ENCODE results near the gene OTOP3.

OTOP3 gene

GRCh38 chr17:74941128-74941725, 5.5 kb downstream of the OTOP3 start:
- H3K4me3 ChIP-seq (ENCODE audit: low read depth, low read length): no peak overlapping the region
- DNase-seq (ENCODE audit: low read depth, low spot score): no peak
- TF ChIP-seq, protein P1, sequence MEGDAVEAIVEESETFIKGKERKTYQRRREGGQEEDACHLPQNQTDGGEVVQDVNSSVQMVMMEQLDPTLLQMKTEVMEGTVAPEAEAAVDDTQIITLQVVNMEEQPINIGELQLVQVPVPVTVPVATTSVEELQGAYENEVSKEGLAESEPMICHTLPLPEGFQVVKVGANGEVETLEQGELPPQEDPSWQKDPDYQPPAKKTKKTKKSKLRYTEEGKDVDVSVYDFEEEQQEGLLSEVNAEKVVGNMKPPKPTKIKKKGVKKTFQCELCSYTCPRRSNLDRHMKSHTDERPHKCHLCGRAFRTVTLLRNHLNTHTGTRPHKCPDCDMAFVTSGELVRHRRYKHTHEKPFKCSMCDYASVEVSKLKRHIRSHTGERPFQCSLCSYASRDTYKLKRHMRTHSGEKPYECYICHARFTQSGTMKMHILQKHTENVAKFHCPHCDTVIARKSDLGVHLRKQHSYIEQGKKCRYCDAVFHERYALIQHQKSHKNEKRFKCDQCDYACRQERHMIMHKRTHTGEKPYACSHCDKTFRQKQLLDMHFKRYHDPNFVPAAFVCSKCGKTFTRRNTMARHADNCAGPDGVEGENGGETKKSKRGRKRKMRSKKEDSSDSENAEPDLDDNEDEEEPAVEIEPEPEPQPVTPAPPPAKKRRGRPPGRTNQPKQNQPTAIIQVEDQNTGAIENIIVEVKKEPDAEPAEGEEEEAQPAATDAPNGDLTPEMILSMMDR (IDR thresholded peaks at IDR 0.05; ENCODE audit: low read depth, low read length): no peak
- in situ Hi-C loops (cut with HindIII; ENCODE audit: low sequenced_read_pairs): no loop called here

DNA sequence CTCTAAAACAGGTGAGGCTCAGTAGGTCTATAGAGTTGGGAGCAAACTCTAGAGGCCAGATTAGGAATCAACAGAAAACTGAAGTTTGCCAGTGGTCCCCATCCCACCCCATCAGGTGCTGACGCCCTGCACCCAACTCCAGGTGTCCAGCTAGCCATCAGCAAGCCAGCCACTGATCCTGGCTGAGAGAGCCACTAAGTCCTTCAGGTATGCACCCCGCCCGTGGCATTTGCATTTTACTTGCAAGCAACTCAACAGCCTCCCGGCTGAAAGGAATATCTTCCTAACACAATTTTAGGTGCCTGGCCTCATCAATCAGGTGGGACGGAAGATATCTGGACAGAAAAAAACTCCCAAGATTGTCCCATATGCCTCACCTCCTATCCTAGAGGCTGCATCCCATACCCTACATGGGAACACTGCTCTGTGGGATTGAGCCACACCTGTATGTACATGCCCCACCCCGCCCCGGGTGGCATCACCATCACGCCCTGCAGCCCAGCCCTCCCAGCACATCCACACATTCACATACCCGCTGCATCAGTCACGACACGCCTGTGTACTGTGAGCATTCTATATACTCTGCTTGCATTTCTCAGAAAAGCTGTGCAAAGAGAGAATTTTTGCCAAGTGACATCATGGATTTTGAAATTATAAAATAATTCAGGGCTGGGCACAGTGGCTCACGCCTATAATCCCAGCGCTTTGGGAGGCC, 8.3 kb downstream of the OTOP3 start:
- no peak for DNase-seq (ENCODE audit: low read depth, low spot score)
- no peak overlapping the region for H3K4me3 ChIP-seq (ENCODE audit: low read depth, low read length)
- TF ChIP-seq, protein P1 (IDR thresholded peaks at IDR 0.05; ENCODE audit: low read depth, low read length): no peak
- in situ Hi-C loops (cut with HindIII; ENCODE audit: low sequenced_read_pairs): no loop called here

GRCh38 chr17:74945543-74945942, 9.8 kb downstream of the OTOP3 start:
- in situ Hi-C loops (cut with HindIII; ENCODE audit: low sequenced_read_pairs): no loop called here
- TF ChIP-seq, protein P1 (IDR thresholded peaks at IDR 0.05; ENCODE audit: low read depth, low read length): no peak

DNA sequence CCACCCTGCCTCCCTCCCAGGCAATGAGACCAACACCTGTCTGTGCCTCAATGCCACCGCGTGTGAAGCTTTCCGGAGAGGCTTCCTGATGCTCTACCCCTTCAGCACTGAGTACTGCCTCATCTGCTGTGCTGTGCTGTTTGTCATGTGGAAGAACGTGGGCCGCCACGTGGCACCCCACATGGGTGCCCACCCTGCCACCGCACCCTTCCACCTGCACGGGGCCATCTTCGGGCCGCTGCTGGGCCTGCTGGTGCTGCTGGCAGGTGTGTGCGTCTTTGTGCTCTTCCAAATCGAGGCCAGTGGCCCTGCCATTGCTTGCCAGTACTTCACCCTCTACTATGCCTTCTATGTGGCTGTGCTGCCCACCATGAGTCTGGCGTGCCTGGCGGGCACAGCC, 10.9 kb downstream of the OTOP3 start:
- no peak overlapping the region for H3K4me3 ChIP-seq (ENCODE audit: low read depth, low read length)
- TF ChIP-seq, protein P1 (IDR thresholded peaks at IDR 0.05; ENCODE audit: low read depth, low read length): no peak
- DNase-seq (ENCODE audit: low read depth, low spot score): no peak
- in situ Hi-C loops (cut with HindIII; ENCODE audit: low sequenced_read_pairs): no loop called here

More at GRCh38 chr17:74945543-74945942, 9.8 kb downstream of the OTOP3 start:
- H3K4me3 ChIP-seq (ENCODE audit: low read depth, low read length): no peak overlapping the region
- no peak for DNase-seq (ENCODE audit: low read depth, low spot score)

GRCh38 chr17:74947041-74947754, 11.5 kb downstream of the OTOP3 start:
- in situ Hi-C loops (cut with HindIII; ENCODE audit: low sequenced_read_pairs): no loop called here
- no peak for DNase-seq (ENCODE audit: low read depth, low spot score)
- TF ChIP-seq, protein P1 (IDR thresholded peaks at IDR 0.05; ENCODE audit: low read depth, low read length): no peak
- no peak overlapping the region for H3K4me3 ChIP-seq (ENCODE audit: low read depth, low read length)

GRCh38 chr17:74949455-74950115, 13.9 kb downstream of the OTOP3 start:
- TF ChIP-seq, protein P1 (IDR thresholded peaks at IDR 0.05; ENCODE audit: low read depth, low read length): no peak

More at GRCh38 chr17:74949455-74950115, 13.9 kb downstream of the OTOP3 start:
- no peak overlapping the region for H3K4me3 ChIP-seq (ENCODE audit: low read depth, low read length)
- DNase-seq (ENCODE audit: low read depth, low spot score): no peak
- in situ Hi-C loops (cut with HindIII; ENCODE audit: low sequenced_read_pairs): no loop called here
